Trophoblast cell (in vitro differentiated cells and primary cell): ENCODE measurements around the gene FSTL5.

ENCODE experiments used
- DNase-seq, 2 donors: peaks; one replicate each; pipeline ENCODE4 v3.0.0-alpha.2; 2016
- H2AFZ ChIP-seq: 2 replicates; pipeline ENCODE4 v1.6.1; 2013; ENCODE audit warnings: low read length, moderate library complexity, mild to moderate bottlenecking; ENCODE audit not compliant: insufficient read depth, poor library complexity
- H2AK5ac ChIP-seq: 2 replicates; pipeline ENCODE4 v1.6.1; 2013; ENCODE audit warnings: mild to moderate bottlenecking, low read length
- H2BK120ac ChIP-seq: 2 replicates; pipeline ENCODE4 v1.6.1; 2013; ENCODE audit warnings: low read length, mild to moderate bottlenecking, moderate library complexity; ENCODE audit not compliant: insufficient read depth, poor library complexity
- H2BK12ac ChIP-seq: 2 replicates; pipeline ENCODE4 v1.6.1; 2013; ENCODE audit warnings: mild to moderate bottlenecking, low read length, moderate library complexity
- H2BK5ac ChIP-seq: 2 replicates; pipeline ENCODE4 v1.6.1; 2013; ENCODE audit warnings: low read length, low read depth, moderate library complexity, mild to moderate bottlenecking; ENCODE audit not compliant: poor library complexity
- H3K14ac ChIP-seq: 2 replicates; pipeline ENCODE4 v1.6.1; 2013; ENCODE audit warnings: mild to moderate bottlenecking, low read length
- H3K18ac ChIP-seq: 2 replicates; pipeline ENCODE4 v1.6.1; 2013; ENCODE audit warnings: mild to moderate bottlenecking, low read length
- H3K23ac ChIP-seq: 2 replicates; pipeline ENCODE4 v1.6.1; 2013; ENCODE audit warnings: low read length
- H3K27ac ChIP-seq: 2 replicates; pipeline ENCODE4 v1.5.1; 2013; ENCODE audit warnings: low read depth, mild to moderate bottlenecking, inconsistent platforms, low read length, moderate library complexity
- H3K27me3 ChIP-seq: 2 replicates; pipeline ENCODE4 v1.6.1; 2013; ENCODE audit warnings: inconsistent platforms, mild to moderate bottlenecking, low read length, moderate library complexity; ENCODE audit not compliant: insufficient read depth
- H3K36me3 ChIP-seq, 2 experiments: 1 replicate in 1 of 2; 2 replicates in 1 of 2; pipeline ENCODE4 v1.6.1; 2013; ENCODE audit warnings: low read length in 2 of 2, mild to moderate bottlenecking in 2 of 2, moderate library complexity in 1 of 2; ENCODE audit not compliant: insufficient read depth in 2 of 2, control insufficient read depth in 1 of 2
- H3K4ac ChIP-seq: 2 replicates; pipeline ENCODE4 v1.6.1; 2013; ENCODE audit warnings: low read depth, mild to moderate bottlenecking, low read length, moderate library complexity
- H3K4me1 ChIP-seq, 2 experiments: 1 replicate in 1 of 2; 2 replicates in 1 of 2; pipeline ENCODE4 v1.6.1; 2013; ENCODE audit warnings: low read length in 2 of 2, mild to moderate bottlenecking in 2 of 2, moderate library complexity in 1 of 2; ENCODE audit not compliant: insufficient read depth in 2 of 2, control insufficient read depth in 1 of 2
- H3K4me2 ChIP-seq: 2 replicates; pipeline ENCODE4 v1.6.1; 2013; ENCODE audit warnings: inconsistent platforms, mild to moderate bottlenecking, low read length, moderate library complexity
- H3K4me3 ChIP-seq: 2 replicates; pipeline ENCODE4 v1.5.1; 2013; ENCODE audit warnings: mild to moderate bottlenecking, low read depth, low read length, inconsistent platforms
- H3K79me1 ChIP-seq: one replicate; pipeline ENCODE4 v1.6.1; 2013; ENCODE audit warnings: low read length
- H3K79me2 ChIP-seq: 2 replicates; pipeline ENCODE4 v1.6.1; 2013; ENCODE audit warnings: low read length, mild to moderate bottlenecking; ENCODE audit not compliant: control insufficient read depth, insufficient read depth, poor library complexity
- H3K9ac ChIP-seq: 2 replicates; pipeline ENCODE4 v1.6.1; 2013; ENCODE audit warnings: mild to moderate bottlenecking, low read length
- H3K9me3 ChIP-seq: 2 replicates; pipeline ENCODE4 v1.6.1; 2013; ENCODE audit warnings: low read depth, mild to moderate bottlenecking, control low read depth, inconsistent platforms, low read length; ENCODE audit not compliant: insufficient read depth
- H4K12ac ChIP-seq: 2 replicates; pipeline ENCODE4 v1.6.1; 2013; ENCODE audit warnings: low read depth, mild to moderate bottlenecking, low read length, moderate library complexity
- H4K8ac ChIP-seq: 2 replicates; pipeline ENCODE4 v1.6.1; 2013; ENCODE audit warnings: low read depth, mild to moderate bottlenecking, low read length, moderate library complexity
- H4K91ac ChIP-seq: one replicate; pipeline ENCODE4 v1.6.1; 2013; ENCODE audit warnings: low read depth, mild to moderate bottlenecking, low read length, moderate library complexity
- WGBS: extraction: QIAGEN DNeasy Blood & Tissue Kit; methylation state at CpG from one replicate; pipeline ENCODE4 v1.1.7; 2013; ENCODE audit warnings: missing lambda C conversion rate; ENCODE audit not compliant: insufficient read length, insufficient coverage; ENCODE audit errors: extremely low coverage; 5-methylcytosine and 5-hydroxymethylcytosine counted together

The FSTL5 gene

DNA sequence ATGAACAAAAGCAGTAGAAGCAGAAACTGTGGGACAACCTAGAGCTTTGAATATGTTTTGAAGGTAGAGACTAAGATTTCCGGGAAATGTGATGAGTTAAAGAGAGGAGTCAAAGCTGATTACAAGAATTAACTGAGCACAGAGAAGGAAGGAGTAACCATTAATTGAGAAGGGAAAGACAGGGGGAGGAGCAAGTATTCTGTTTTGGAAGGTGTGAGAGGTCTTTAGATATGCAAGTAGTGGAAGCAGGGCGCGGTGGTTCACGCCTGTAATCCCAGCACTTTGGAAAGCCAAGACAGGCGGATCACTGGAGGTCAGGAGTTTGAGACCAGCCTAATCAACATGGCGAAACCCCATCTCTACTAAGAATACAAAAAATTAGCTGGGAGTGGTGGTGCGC lies 171.5 kb downstream of the FSTL5 start:
- no peak overlapping the region for H2AK5ac ChIP-seq
- no peak overlapping the region for H2BK12ac ChIP-seq
- no peak overlapping the region for H2AFZ ChIP-seq
- no peaks in the 10 kb centered on the region for H3K36me3 ChIP-seq
- H2BK120ac ChIP-seq = no peak overlapping the region
- H3K79me1 ChIP-seq = peaks cover 2% of the 10 kb centered on the region
- H4K8ac ChIP-seq = no peak overlapping the region
- H3K27ac ChIP-seq = no peak overlapping the region
- no peak overlapping the region for H3K4ac ChIP-seq
- H3K27me3 ChIP-seq = no peaks in the 10 kb centered on the region
- no peak overlapping the region for H3K4me3 ChIP-seq
- no CpG with 5 or more reads among the region's 7 CpGs for WGBS
- no peaks in the 10 kb centered on the region for H3K79me2 ChIP-seq
- H2BK5ac ChIP-seq = no peak overlapping the region
- H4K12ac ChIP-seq = no peak overlapping the region
- H3K4me1 ChIP-seq = no peaks in the 10 kb centered on the region
- H3K23ac ChIP-seq = no peak overlapping the region
- H4K91ac ChIP-seq = no peak overlapping the region
- H3K9ac ChIP-seq = no peak overlapping the region
- H3K9me3 ChIP-seq = no peaks in the 10 kb centered on the region
- no peak overlapping the region for H3K14ac ChIP-seq
- H3K18ac ChIP-seq = no peak overlapping the region
- H3K4me2 ChIP-seq = no peak overlapping the region
- no peak for DNase-seq

DNA sequence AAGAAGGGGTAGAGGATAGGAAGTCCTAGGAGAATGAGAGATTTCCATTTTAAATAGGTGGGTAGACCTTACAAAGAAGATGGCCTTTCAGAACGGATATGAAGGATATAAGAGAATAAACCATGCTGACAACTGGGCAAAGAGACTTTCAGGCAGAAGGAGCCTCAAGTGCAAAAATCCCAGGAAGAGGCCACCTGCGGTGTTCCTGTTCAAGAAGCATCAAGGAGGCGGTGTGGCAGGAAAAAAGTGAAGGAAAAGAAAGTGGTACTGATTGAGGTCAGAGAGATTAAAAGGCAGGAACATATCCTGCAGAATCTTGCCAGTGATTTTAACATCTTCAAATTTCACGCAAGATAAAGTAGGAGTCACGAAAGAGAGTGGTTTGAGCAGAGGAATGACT lies 172.0 kb downstream of the FSTL5 start:
- no peak overlapping the region for H4K91ac ChIP-seq
- no peaks in the 10 kb centered on the region for H3K27me3 ChIP-seq
- no CpG with 5 or more reads among the region's 5 CpGs for WGBS

DNA sequence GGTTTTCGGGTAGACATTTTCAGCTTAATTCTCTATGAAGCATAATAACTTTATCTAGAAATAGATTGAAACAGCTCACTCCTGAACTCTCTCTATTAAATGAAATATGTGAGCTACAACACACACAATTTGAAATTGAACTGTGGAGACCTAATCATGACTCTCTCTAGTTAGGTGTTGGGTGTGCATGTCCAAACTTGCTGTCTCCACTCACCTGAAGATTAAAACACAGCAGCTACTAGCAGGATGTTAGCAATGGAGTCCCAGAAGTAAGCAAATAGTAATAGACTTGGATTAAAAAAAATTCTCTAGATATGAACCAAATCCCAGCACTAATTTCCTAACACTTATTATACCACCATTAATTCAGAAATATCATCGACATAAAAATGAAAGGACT lies 173.1 kb downstream of the FSTL5 start:
- H2BK5ac ChIP-seq = no peak overlapping the region
- no peaks in the 10 kb centered on the region for H3K27me3 ChIP-seq
- H3K9ac ChIP-seq = no peak overlapping the region
- H2AFZ ChIP-seq = no peak overlapping the region
- H4K91ac ChIP-seq = no peak overlapping the region
- no peak overlapping the region for H2AK5ac ChIP-seq
- H3K79me2 ChIP-seq = no peaks in the 10 kb centered on the region
- H3K4me3 ChIP-seq = no peak overlapping the region
- no peak overlapping the region for H3K14ac ChIP-seq
- H3K4me1 ChIP-seq = no peaks in the 10 kb centered on the region
- no peak overlapping the region for H3K18ac ChIP-seq
- no peak overlapping the region for H3K4ac ChIP-seq
- no peak overlapping the region for H3K4me2 ChIP-seq
- H2BK12ac ChIP-seq = no peak overlapping the region
- no peaks in the 10 kb centered on the region for H3K36me3 ChIP-seq
- H3K9me3 ChIP-seq = no peaks in the 10 kb centered on the region
- no peak overlapping the region for H3K23ac ChIP-seq
- H4K8ac ChIP-seq = no peak overlapping the region
- no CpG with 5 or more reads among the region's 2 CpGs for WGBS
- no peak overlapping the region for H2BK120ac ChIP-seq
- no peak for DNase-seq
- no peak overlapping the region for H3K27ac ChIP-seq
- no peak overlapping the region for H4K12ac ChIP-seq
- no peaks in the 10 kb centered on the region for H3K79me1 ChIP-seq

More for the DNA sequence above, 172.0 kb downstream of the FSTL5 start:
- Histone ChIP-seq H3K79me1 (peaks cover 2% of the 10 kb centered on the region), H2BK5ac (no peak overlapping the region), H3K27ac (no peak overlapping the region), H3K23ac (no peak overlapping the region), H2AK5ac (no peak overlapping the region), H4K8ac (no peak overlapping the region), H3K36me3 (no peaks in the 10 kb centered on the region), H3K4ac (no peak overlapping the region), H2BK120ac (no peak overlapping the region), H2AFZ (no peak overlapping the region), H3K79me2 (no peaks in the 10 kb centered on the region), H3K9me3 (no peaks in the 10 kb centered on the region), H4K12ac (no peak overlapping the region), H2BK12ac (no peak overlapping the region), H3K9ac (no peak overlapping the region), H3K4me2 (no peak overlapping the region), H3K18ac (no peak overlapping the region), H3K4me1 (no peaks in the 10 kb centered on the region), H3K14ac (no peak overlapping the region), H3K4me3 (no peak overlapping the region)
- DNase-seq = no peak

DNA sequence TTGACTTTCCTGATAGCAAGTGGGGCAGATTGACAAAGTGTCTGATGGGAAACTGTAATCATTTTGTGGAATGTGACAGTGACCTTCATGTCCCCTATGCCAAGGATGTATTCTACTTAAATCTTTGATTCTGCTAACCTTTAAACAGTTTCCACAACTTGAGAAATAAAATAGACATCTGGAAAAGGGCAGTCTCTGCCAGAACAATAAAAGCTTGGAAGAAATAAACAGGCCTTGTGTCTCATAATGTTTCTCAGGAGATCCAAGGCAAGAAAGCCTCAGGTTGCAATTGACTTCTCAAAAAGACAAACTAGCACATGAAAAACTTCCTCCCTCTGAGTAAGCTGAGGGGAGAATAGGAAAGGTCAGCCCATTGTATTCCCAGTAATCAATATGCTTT lies 174.9 kb downstream of the FSTL5 start:
- Histone ChIP-seq H3K4me1 (no peaks in the 10 kb centered on the region), H3K27ac (no peak overlapping the region), H3K79me2 (no peaks in the 10 kb centered on the region), H3K4ac (no peak overlapping the region), H2BK5ac (no peak overlapping the region), H4K91ac (no peak overlapping the region), H3K36me3 (no peaks in the 10 kb centered on the region), H4K8ac (no peak overlapping the region), H3K14ac (no peak overlapping the region), H3K9me3 (no peaks in the 10 kb centered on the region), H3K18ac (no peak overlapping the region), H2AK5ac (no peak overlapping the region), H3K4me3 (no peak overlapping the region), H2BK12ac (no peak overlapping the region), H4K12ac (no peak overlapping the region), H3K4me2 (no peak overlapping the region), H2BK120ac (no peak overlapping the region), H3K27me3 (no peaks in the 10 kb centered on the region), H3K9ac (no peak overlapping the region), H2AFZ (no peak overlapping the region), H3K23ac (no peak overlapping the region), H3K79me1 (no peaks in the 10 kb centered on the region)
- no peak for DNase-seq
